ENCODE measurements around the gene ACTR5.

Gene ACTR5

GRCh38 chr20:38748097-38748860 lies at the start of gene ACTR5:
Gene ACTR5 (plus strand): TSS chr20:38748460. CDS start chr20:38748479, 19 bp downstream.
- DNase-seq: peak; percentile 97

GRCh38 chr20:38698541-38698940 lies 49.7 kb upstream of the ACTR5 start:
- DNase-seq: no peak

DNA sequence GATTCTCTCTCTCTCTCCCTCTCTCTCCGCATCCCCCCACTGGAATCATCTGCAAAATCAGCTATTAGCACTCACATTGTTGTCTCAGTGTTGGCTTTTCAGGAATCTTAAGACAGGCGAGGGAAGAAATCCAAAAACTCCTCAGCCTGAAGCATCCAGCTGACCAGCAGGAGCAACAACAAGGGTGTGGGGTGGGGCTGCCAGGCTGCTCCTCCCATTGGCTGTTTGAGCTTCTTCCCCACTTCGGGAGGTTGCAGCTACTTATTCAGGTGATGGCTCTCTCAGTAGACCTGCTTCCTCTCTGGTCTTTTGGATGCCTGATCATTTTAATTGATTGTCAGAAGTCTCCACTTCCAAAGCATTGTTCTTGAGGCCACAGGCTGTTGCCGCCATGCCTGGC lies 48.1 kb upstream of the ACTR5 start:
- no peak for DNase-seq

- DNase-seq: no peak
Observed at GRCh38 chr20:38700926-38701325, 47.3 kb upstream of the ACTR5 start.

GRCh38 chr20:38703526-38703925 lies 44.7 kb upstream of the ACTR5 start:
- no peak for DNase-seq

DNA sequence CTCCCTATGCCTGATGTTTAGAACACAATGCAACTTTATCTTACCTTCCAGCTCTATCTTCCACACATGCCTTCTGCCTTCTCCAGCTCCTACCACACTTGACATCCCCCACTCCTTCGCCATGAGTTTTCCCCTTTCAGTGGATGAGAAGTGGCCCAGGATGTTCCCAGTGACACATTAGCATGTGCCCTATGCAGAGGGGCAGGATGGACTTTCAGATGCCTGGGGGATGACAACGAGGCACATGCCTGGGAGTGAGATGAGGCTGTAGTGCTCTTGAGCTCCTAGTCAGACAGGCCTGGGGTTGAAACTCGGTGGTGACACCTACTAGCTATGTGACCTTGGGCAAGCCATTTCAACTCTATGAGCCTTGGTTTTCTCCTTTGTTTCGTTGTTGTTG lies 44.1 kb upstream of the ACTR5 start:
- DNase-seq: no peak

DNA sequence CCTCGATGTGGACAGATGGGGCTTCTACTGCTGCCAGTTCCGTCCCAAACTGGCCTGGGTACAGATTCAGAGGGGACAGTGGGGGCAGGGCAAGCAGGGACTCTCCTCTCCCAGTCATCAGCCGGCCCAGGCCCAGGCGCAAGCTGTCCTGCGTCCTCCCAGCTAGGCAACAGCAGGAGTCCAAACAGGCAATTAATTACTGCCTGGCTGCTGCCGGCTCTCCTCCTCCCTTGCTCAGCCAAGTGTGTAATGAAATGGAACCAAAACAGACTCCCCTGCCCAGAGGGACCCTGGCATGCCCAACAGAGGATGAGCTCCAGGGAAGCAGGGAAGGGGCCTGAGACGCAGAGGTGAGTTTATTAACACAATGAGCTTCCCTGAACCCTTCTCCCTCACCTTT lies 41.8 kb upstream of the ACTR5 start:
- DNase-seq: no peak

GRCh38 chr20:38714308-38714707 lies 34.0 kb upstream of the ACTR5 start:
- no peak for DNase-seq

- no peak for DNase-seq
Observed at GRCh38 chr20:38715646-38716045, 32.6 kb upstream of the ACTR5 start.

- DNase-seq: no peak
Observed at GRCh38 chr20:38722683-38723016, 25.6 kb upstream of the ACTR5 start.

- no peak for DNase-seq
Observed at GRCh38 chr20:38723017-38723847, 25.0 kb upstream of the ACTR5 start.

GRCh38 chr20:38723848-38724625 lies 24.2 kb upstream of the ACTR5 start, which contains the start of gene SLC32A1:
Gene SLC32A1 (plus strand): TSS chr20:38724486. CDS start chr20:38724725, 239 bp downstream.
- no peak for DNase-seq

- DNase-seq: no peak
Observed at GRCh38 chr20:38724626-38725147, 23.6 kb upstream of the ACTR5 start.

- DNase-seq: peak; percentile 13
Observed at GRCh38 chr20:38725148-38725901, 22.9 kb upstream of the ACTR5 start.

DNA sequence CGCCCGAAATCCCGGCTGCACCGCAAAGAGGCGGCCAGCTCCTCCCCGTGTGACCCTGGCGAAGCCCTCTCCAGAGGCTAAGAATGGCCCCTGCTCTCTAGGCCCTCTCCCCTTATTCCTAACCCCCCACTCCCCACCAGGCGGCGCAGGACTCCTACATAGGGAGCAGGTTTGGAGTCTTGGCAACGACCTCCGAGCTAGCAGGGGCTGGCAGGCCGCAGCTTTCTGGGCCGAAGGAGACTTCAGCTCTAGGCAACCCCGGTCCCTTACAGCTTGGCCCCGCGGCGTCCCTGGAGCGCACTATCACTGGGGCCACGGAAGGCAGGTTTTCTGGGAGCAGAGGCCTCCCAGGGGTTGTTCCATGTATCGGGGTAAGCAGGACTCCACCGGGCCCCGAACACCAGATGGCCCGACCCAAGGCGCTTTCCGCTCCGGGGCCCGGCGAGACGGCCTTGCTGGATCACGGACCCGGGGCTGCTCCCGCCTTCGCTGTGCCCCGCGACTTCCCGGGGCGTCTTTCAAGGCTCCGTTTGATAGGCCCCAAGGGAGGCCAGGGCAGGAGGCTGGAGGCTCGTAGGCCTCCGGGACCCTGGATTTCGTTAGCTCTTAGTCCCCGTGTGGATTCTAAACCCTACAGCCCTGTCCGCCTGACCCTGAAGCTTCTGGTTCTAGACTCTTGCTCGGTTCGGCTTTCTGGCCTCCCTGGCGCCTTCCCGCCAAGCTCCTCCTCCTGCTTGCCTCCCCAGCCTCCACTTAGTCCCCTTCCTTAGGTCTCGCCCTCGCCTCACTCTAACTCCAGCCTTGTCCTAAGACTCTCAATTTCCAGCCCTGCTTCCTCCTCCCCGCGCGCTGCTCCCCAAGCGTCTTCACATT lies 22.1 kb upstream of the ACTR5 start:
- DNase-seq: peak; percentile 44

- DNase-seq: peak; percentile 54
Observed at GRCh38 chr20:38726804-38727606, 21.3 kb upstream of the ACTR5 start.

DNA sequence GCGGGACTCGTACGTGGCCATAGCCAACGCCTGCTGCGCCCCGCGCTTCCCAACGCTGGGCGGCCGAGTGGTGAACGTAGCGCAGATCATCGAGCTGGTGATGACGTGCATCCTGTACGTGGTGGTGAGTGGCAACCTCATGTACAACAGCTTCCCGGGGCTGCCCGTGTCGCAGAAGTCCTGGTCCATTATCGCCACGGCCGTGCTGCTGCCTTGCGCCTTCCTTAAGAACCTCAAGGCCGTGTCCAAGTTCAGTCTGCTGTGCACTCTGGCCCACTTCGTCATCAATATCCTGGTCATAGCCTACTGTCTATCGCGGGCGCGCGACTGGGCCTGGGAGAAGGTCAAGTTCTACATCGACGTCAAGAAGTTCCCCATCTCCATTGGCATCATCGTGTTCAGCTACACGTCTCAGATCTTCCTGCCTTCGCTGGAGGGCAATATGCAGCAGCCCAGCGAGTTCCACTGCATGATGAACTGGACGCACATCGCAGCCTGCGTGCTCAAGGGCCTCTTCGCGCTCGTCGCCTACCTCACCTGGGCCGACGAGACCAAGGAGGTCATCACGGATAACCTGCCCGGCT lies 20.6 kb upstream of the ACTR5 start:
- no peak for DNase-seq

GRCh38 chr20:38728191-38728781 lies 20.0 kb upstream of the ACTR5 start:
- DNase-seq: no peak

- no peak for DNase-seq
Observed at GRCh38 chr20:38728911-38729642, 19.2 kb upstream of the ACTR5 start.
